Measurements from ENCODE around the gene MYL7.

- TF ChIP-seq, protein P1, sequence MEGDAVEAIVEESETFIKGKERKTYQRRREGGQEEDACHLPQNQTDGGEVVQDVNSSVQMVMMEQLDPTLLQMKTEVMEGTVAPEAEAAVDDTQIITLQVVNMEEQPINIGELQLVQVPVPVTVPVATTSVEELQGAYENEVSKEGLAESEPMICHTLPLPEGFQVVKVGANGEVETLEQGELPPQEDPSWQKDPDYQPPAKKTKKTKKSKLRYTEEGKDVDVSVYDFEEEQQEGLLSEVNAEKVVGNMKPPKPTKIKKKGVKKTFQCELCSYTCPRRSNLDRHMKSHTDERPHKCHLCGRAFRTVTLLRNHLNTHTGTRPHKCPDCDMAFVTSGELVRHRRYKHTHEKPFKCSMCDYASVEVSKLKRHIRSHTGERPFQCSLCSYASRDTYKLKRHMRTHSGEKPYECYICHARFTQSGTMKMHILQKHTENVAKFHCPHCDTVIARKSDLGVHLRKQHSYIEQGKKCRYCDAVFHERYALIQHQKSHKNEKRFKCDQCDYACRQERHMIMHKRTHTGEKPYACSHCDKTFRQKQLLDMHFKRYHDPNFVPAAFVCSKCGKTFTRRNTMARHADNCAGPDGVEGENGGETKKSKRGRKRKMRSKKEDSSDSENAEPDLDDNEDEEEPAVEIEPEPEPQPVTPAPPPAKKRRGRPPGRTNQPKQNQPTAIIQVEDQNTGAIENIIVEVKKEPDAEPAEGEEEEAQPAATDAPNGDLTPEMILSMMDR (conservative IDR thresholded peaks at IDR 0.05; ENCODE audit: low read depth, low read length) = no peak
- TF ChIP-seq POLR2A (IDR thresholded peaks at IDR 0.05; ENCODE audit: low read depth, low read length) = no peak
- no peak for TF ChIP-seq RFX5 (IDR thresholded peaks at IDR 0.05; ENCODE audit: low read depth, low read length)
- no peak for TF ChIP-seq MAZ (IDR thresholded peaks at IDR 0.05; ENCODE audit: borderline replicate concordance, low read depth, low read length)
- no peak for TF ChIP-seq ELK1 (IDR thresholded peaks at IDR 0.05; ENCODE audit: borderline replicate concordance, low read depth, low read length)
- no peak for TF ChIP-seq RAD21 (IDR thresholded peaks at IDR 0.05; ENCODE audit: low read length)
- TF ChIP-seq MXI1 (IDR thresholded peaks at IDR 0.05; ENCODE audit: borderline replicate concordance, low read depth, low read length) = no peak
- TF ChIP-seq RCOR1 (IDR thresholded peaks at IDR 0.05; ENCODE audit: insufficient replicate concordance, low read length) = no peak
- no peak for TF ChIP-seq CEBPB (IDR thresholded peaks at IDR 0.05; ENCODE audit: low read depth, low read length)
- TF ChIP-seq USF2 (IDR thresholded peaks at IDR 0.05; ENCODE audit: low read depth, low read length) = no peak
- TF ChIP-seq MAFK (IDR thresholded peaks at IDR 0.05; ENCODE audit: low read depth, low read length) = no peak
- TF ChIP-seq BHLHE40 (IDR thresholded peaks at IDR 0.05; ENCODE audit: low read depth, low read length) = no peak
- no peak for TF ChIP-seq NFE2L2 (IDR thresholded peaks at IDR 0.05; ENCODE audit: low read depth, low read length)
- no peak for TF ChIP-seq FOS (IDR thresholded peaks at IDR 0.05; ENCODE audit: low read depth, low read length)
These were observed 44.6 kb upstream of the MYL7 start for GRCh38 chr7:44185729-44186128.
